Tibial artery (tissue), 4 donors: ENCODE results near the gene DUSP28.

Source experiments
- DNase-seq, 2 donors: peaks; one replicate each; pipeline ENCODE4 v3.0.0-alpha.2; 2019
- H3K27ac ChIP-seq, 2 donors: fragments of 200-600 bp; sonication (generic) in 1 of 2; 1 replicate in 1 of 2; 2 replicates in 1 of 2; pipeline ENCODE4 v1.5.1; 2018 to 2019; ENCODE audit warnings: mild to moderate bottlenecking in 1 of 2
- H3K27me3 ChIP-seq, 2 donors: fragments of 200-600 bp; sonication (generic) in 1 of 2; one replicate each; pipeline versions ENCODE4 v1.5.1 to v1.6.0; 2016 to 2019
- H3K36me3 ChIP-seq, 3 donors: fragments of 200-600 bp; sonication (generic) in 2 of 3; one replicate each; pipeline ENCODE4 v1.5.1; 2016 to 2019; ENCODE audit warnings: mild to moderate bottlenecking in 2 of 3
- H3K4me1 ChIP-seq, 4 donors: fragments of 200-600 bp; sonication (generic) in 2 of 4; 1 replicate in 3 of 4; 2 replicates in 1 of 4; pipeline ENCODE4 v1.5.1; 2016 to 2019
- H3K4me3 ChIP-seq, 2 donors: fragments of 200-600 bp; sonication (generic) in 1 of 2; 1 replicate in 1 of 2; 2 replicates in 1 of 2; pipeline ENCODE4 v1.5.1; 2018 to 2019; ENCODE audit warnings: mild to moderate bottlenecking in 2 of 2
- H3K9me3 ChIP-seq, 3 donors: fragments of 200-600 bp; sonication (generic) in 1 of 3; one replicate each; pipeline ENCODE4 v1.5.1; 2016 to 2019
- CTCF ChIP-seq, 2 experiments: fragments of 200-600 bp in 1 of 2; fragments of 450-650 bp in 1 of 2; IDR thresholded peaks; one replicate each; pipeline ENCODE4 v1.5.1; 2017 to 2019; ENCODE audit warnings: antibody characterized with exemption in 2 of 2, mild to moderate bottlenecking in 1 of 2, moderate library complexity in 1 of 2
- intact Hi-C: fragments of 100-400 bp; cut with DNase I; formaldehyde crosslinking; loops from one replicate; pipeline ENCODE4 v1.15.0; 2023; ENCODE audit warnings: low total_unique reads

The DUSP28 gene

GRCh38 chr2:240588006-240588655, 28.0 kb downstream of the DUSP28 start:
- Histone ChIP-seq H3K27me3 (no peaks in the 10 kb centered on the region), H3K9me3 (no peaks in the 10 kb centered on the region), H3K27ac (no peak overlapping the region), H3K4me3 (peak overlapping the region; percentile 82 to 87), H3K36me3 (peaks cover 0 to 38% (median 28%) of the 10 kb centered on the region in 3 donors), H3K4me1 (peaks cover 6 to 38% (median 33%) of the 10 kb centered on the region in 4 donors)
- no peak for TF ChIP-seq CTCF (IDR thresholded peaks at IDR 0.05)
- intact Hi-C loops = loop anchor here (5.0 kb wide), 1 partner anchor 561 kb away; the partner anchor contains the start of gene NDUFA10
- peak in 1 of 2 donors; percentile 37 for DNase-seq

GRCh38 chr2:240588669-240589068, 28.5 kb downstream of the DUSP28 start:
- no peak for TF ChIP-seq CTCF (IDR thresholded peaks at IDR 0.05)
- intact Hi-C loops = loop anchor here (5.0 kb wide), 1 partner anchor 561 kb away; the partner anchor contains the start of gene NDUFA10

GRCh38 chr2:240589375-240589774, 29.2 kb downstream of the DUSP28 start:
- intact Hi-C loops = loop anchor here (5.0 kb wide), 1 partner anchor 562 kb away; the partner anchor contains the start of gene NDUFA10
- TF ChIP-seq CTCF (IDR thresholded peaks at IDR 0.05) = no peak
- H3K4me1 ChIP-seq = peaks cover 6 to 36% (median 30%) of the 10 kb centered on the region in 4 donors
- DNase-seq = peak in 1 of 2 donors; percentile 48
- H3K36me3 ChIP-seq = peaks cover 0 to 50% (median 34%) of the 10 kb centered on the region in 3 donors
- no peak overlapping the region for H3K4me3 ChIP-seq
- no peak overlapping the region for H3K27ac ChIP-seq
- H3K9me3 ChIP-seq = no peaks in the 10 kb centered on the region
- H3K27me3 ChIP-seq = no peaks in the 10 kb centered on the region

More at GRCh38 chr2:240588669-240589068, 28.5 kb downstream of the DUSP28 start:
- DNase-seq = no peak
- H3K27me3 ChIP-seq = no peaks in the 10 kb centered on the region
- H3K9me3 ChIP-seq = no peaks in the 10 kb centered on the region
- peaks cover 6 to 37% (median 33%) of the 10 kb centered on the region in 4 donors for H3K4me1 ChIP-seq
- H3K27ac ChIP-seq = no peak overlapping the region
- peaks cover 0 to 43% (median 28%) of the 10 kb centered on the region in 3 donors for H3K36me3 ChIP-seq
- H3K4me3 ChIP-seq = no peak overlapping the region

- peaks cover 0 to 55% (median 35%) of the 10 kb centered on the region in 3 donors for H3K36me3 ChIP-seq
- H3K27me3 ChIP-seq = no peaks in the 10 kb centered on the region
- H3K27ac ChIP-seq = no peak overlapping the region
- no peaks in the 10 kb centered on the region for H3K9me3 ChIP-seq
- peak in 1 of 2 donors; percentile 44 for DNase-seq
- intact Hi-C loops = loop anchor here (5.0 to 10.0 kb wide), 2 partner anchors 563 to 565 kb away; partner anchors contain the start of genes NDUFA10 and PPP1R7
- H3K4me3 ChIP-seq = no peak overlapping the region
- peaks cover 6 to 36% (median 25%) of the 10 kb centered on the region in 4 donors for H3K4me1 ChIP-seq
- no peak for TF ChIP-seq CTCF (IDR thresholded peaks at IDR 0.05)
Observed at GRCh38 chr2:240589850-240590525, 29.8 kb downstream of the DUSP28 start.

GRCh38 chr2:240590681-240591111, 30.5 kb downstream of the DUSP28 start:
- H3K9me3 ChIP-seq = no peaks in the 10 kb centered on the region
- H3K27ac ChIP-seq = no peak overlapping the region

More at GRCh38 chr2:240590681-240591111, 30.5 kb downstream of the DUSP28 start:
- no peak for TF ChIP-seq CTCF (IDR thresholded peaks at IDR 0.05)
- peaks cover 0 to 59% (median 40%) of the 10 kb centered on the region in 3 donors for H3K36me3 ChIP-seq
- DNase-seq = peak in 1 of 2 donors; percentile 60
- intact Hi-C loops = loop anchor here (10.0 kb wide), 1 partner anchor 564 kb away; the partner anchor contains the start of gene PPP1R7
- no peak overlapping the region for H3K4me3 ChIP-seq
- peaks cover 6 to 36% (median 24%) of the 10 kb centered on the region in 4 donors for H3K4me1 ChIP-seq
- no peaks in the 10 kb centered on the region for H3K27me3 ChIP-seq
